ENCODE results near the gene PAX2.

- TF ChIP-seq ATF3 (IDR thresholded peaks at IDR 0.05) (no peak), CTCF (IDR thresholded peaks at IDR 0.05; ENCODE audit: low read depth, low read length, missing input control) (no peak), TAF1 (conservative IDR thresholded peaks at IDR 0.05) (no peak), REST (IDR thresholded peaks at IDR 0.05) (no peak)
- TF ChIP-seq, protein P1, sequence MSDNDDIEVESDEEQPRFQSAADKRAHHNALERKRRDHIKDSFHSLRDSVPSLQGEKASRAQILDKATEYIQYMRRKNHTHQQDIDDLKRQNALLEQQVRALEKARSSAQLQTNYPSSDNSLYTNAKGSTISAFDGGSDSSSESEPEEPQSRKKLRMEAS (IDR thresholded peaks at IDR 0.05): no peak
These were observed 65.4 kb downstream of the PAX2 start for GRCh38 chr10:100810835-100811116.

Data from liver (tissue), 3 donors.